Uterus (tissue), 2 donors: ENCODE measurements around the gene EYA4.

Experiments
- POLR2A ChIP-seq, 2 donors: fragments of 450-650 bp; IDR thresholded peaks; one replicate each; pipeline ENCODE4 v1.6.1; 2016; ENCODE audit warnings: antibody characterized with exemption in 2 of 2, mild to moderate bottlenecking in 1 of 2, moderate library complexity in 1 of 2
- TF ChIP-seq, protein P1 (sequence below), 4 experiments: fragments of 200-600 bp in 2 of 4; fragments of 450-650 bp in 2 of 4; sonication (generic) in 2 of 4; IDR thresholded peaks; one replicate each; pipeline ENCODE4 v1.5.1; 2016 to 2019; ENCODE audit warnings: antibody characterized with exemption in 4 of 4, mild to moderate bottlenecking in 2 of 4, moderate library complexity in 1 of 4

DNA sequence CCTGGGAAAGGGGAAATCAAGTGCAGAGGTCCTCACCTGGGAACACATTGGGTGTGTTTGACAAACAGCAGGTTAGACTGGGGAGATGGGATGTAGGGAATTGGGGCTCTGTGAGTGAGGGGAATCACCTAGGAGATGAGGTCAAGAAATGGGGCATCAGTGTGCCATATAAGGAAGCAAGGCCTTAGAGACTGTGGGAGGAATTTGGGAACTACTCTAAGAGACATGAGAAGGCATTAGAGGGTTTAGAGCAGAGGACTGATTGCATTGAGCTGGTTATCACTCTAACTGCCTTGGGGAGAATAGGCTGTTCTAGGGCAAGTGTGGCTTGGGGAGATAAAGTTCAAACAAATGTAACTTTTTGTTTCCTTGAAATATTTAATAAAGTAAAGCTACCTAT, 189.9 kb downstream of the EYA4 start:
- TF ChIP-seq, protein P1, sequence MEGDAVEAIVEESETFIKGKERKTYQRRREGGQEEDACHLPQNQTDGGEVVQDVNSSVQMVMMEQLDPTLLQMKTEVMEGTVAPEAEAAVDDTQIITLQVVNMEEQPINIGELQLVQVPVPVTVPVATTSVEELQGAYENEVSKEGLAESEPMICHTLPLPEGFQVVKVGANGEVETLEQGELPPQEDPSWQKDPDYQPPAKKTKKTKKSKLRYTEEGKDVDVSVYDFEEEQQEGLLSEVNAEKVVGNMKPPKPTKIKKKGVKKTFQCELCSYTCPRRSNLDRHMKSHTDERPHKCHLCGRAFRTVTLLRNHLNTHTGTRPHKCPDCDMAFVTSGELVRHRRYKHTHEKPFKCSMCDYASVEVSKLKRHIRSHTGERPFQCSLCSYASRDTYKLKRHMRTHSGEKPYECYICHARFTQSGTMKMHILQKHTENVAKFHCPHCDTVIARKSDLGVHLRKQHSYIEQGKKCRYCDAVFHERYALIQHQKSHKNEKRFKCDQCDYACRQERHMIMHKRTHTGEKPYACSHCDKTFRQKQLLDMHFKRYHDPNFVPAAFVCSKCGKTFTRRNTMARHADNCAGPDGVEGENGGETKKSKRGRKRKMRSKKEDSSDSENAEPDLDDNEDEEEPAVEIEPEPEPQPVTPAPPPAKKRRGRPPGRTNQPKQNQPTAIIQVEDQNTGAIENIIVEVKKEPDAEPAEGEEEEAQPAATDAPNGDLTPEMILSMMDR (IDR thresholded peaks at IDR 0.05): no peak
- TF ChIP-seq POLR2A (IDR thresholded peaks at IDR 0.05): no peak
